MG63 (cell line): ENCODE measurements around the gene UTP18. TPM values are rescaled to one million over a fixed set of nuclear protein-coding genes. Genes with fewer than 3 reads are reported as not detected.
"Not testable (repeated sequence)": the region's sequence is repeated elsewhere in the genome, so short reads cannot be mapped to it uniquely, and the experiment has no call there.

Experiments used
- DNase-seq: peaks from one replicate; pipeline ENCODE4 v3.0.0-alpha.2; 2020
- H3K27me3 ChIP-seq: fragments of 250-450 bp; sonication (Bioruptor Pico); 2 replicates; pipeline ENCODE4 v1.5.1; 2020; ENCODE audit warnings: mild to moderate bottlenecking, moderate library complexity
- H3K36me3 ChIP-seq: fragments of 250-450 bp; sonication (Bioruptor Pico); 2 replicates; pipeline ENCODE4 v1.5.1; 2020; ENCODE audit warnings: mild to moderate bottlenecking, moderate library complexity
- H3K4me3 ChIP-seq: fragments of 250-450 bp; sonication (Bioruptor Pico); 2 replicates; pipeline ENCODE4 v1.5.1; 2020; ENCODE audit warnings: mild to moderate bottlenecking, moderate library complexity
- H3K9me3 ChIP-seq: fragments of 250-450 bp; sonication (Bioruptor Pico); 2 replicates; pipeline ENCODE4 v1.5.1; 2020; ENCODE audit warnings: mild to moderate bottlenecking, moderate library complexity
- total RNA-seq: library from RNA; depleted of rRNA; stranded (reverse); fragments of >200 nt; shearing (Covaris generic); gene quantifications from 2 replicates; pipeline ENCODE4 v1.2.3, GENCODE V29; 2014; ENCODE audit warnings: low replicate concordance; rRNA removed

UTP18 gene
- 113 and 161 TPM in 2 replicates for total RNA-seq

- DNase-seq: peak; percentile 98
- no peaks in the 10 kb centered on the region for H3K27me3 ChIP-seq
- H3K9me3 ChIP-seq: no peaks in the 10 kb centered on the region
- H3K4me3 ChIP-seq: peak within 1 kb of the TSS; percentile 98
- H3K36me3 ChIP-seq: peaks cover 42% of the 10 kb centered on the region
These were observed at the start of gene UTP18 for GRCh38 chr17:51260237-51261023. Gene UTP18, plus strand, starts transcription at chr17:51260546. Its CDS starts 39 bp downstream, at chr17:51260585.

DNA sequence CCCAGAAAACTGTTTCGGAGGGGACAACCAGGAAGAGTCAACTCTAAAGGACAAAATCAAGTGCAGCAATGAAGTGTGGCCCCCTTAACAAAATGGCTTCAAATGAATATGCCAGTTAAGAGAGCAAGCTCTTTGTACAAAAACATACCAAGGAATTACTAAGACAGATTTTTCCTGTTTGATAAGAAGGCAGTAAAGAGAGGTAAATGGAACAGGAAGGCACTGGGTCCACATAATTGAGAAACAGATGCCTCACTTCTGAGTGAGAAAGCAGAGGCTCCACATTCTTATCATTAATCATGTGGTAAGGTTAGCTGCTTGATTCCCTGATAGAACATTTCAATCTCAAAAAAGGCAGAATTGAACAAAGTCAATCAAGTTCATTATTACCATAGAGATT, 45.4 kb upstream of the UTP18 start:
- peaks cover 56% of the 10 kb centered on the region for H3K36me3 ChIP-seq
- no peaks in the 10 kb centered on the region for H3K9me3 ChIP-seq
- no peak overlapping the region for H3K4me3 ChIP-seq
- no peaks in the 10 kb centered on the region for H3K27me3 ChIP-seq
- DNase-seq: no peak

- H3K9me3 ChIP-seq: no peaks in the 10 kb centered on the region
- H3K4me3 ChIP-seq: no peak overlapping the region
- H3K36me3 ChIP-seq: peaks cover 67% of the 10 kb centered on the region
- no peaks in the 10 kb centered on the region for H3K27me3 ChIP-seq
- DNase-seq: no peak
These were observed 42.4 kb upstream of the UTP18 start for GRCh38 chr17:51217946-51218345.

DNA sequence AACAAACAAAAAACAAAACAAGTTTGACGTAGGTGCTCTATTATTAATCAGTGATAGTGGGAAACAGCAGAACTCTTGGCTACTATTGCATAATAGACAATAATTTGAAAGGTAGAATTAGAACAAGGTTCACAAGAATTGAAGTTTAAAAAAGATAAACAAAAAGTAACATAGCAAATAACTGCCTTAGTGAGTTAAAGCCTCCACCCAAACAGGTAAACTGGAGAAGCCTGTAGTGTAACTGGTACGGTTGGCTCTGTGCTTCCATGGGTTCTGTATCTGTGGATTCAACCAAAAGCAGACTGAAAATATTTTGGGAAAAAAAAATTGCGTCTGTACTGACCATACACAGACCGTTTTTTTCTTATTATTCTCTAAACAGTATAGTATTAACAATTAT, 39.0 kb upstream of the UTP18 start:
- peaks cover 55% of the 10 kb centered on the region for H3K36me3 ChIP-seq
- DNase-seq: no peak
- H3K27me3 ChIP-seq: no peaks in the 10 kb centered on the region
- no peaks in the 10 kb centered on the region for H3K9me3 ChIP-seq
- no peak overlapping the region for H3K4me3 ChIP-seq

DNA sequence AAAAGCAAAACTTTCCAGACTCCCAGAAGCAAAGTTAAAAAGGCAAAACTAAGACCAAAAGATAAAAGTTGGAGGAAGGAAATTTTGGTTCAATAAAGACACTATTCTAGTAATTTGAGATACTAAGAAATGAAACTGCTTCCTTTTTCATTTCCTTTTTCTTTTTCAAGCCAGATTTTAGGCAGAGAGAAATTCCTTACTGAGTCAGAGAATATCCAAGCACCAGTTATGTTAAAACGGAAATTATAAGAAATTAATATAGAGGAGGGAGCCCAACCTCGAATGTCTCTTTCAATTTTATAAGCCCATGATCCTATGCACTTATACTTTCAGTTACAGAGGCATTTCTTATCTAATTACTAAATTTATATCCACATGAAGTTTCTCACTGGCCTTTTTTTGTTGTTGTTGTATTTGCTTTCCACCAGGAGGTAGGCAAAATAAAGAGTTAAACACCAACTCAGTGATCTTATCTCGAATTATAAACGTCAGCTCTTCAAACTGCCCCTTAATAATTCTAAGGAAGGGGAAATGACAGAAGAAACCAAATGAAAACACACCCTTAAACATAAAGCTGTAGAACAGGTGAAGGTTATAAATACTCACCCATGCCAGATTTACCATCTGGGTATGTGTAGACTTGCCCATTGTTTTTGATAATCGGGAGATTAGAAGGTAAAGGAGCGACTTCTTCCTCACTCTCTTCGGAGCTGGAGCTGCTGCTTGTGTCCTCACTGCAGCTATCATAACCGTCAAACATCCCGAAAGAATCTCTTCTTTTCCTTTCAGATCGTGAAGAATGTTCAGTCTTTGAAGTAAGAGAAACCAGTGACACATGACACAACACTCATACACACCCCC, 35.7 kb upstream of the UTP18 start:
- no peak overlapping the region for H3K4me3 ChIP-seq
- no peak for DNase-seq
- peaks cover 32% of the 10 kb centered on the region for H3K36me3 ChIP-seq
- H3K27me3 ChIP-seq: no peaks in the 10 kb centered on the region
- no peaks in the 10 kb centered on the region for H3K9me3 ChIP-seq

DNA sequence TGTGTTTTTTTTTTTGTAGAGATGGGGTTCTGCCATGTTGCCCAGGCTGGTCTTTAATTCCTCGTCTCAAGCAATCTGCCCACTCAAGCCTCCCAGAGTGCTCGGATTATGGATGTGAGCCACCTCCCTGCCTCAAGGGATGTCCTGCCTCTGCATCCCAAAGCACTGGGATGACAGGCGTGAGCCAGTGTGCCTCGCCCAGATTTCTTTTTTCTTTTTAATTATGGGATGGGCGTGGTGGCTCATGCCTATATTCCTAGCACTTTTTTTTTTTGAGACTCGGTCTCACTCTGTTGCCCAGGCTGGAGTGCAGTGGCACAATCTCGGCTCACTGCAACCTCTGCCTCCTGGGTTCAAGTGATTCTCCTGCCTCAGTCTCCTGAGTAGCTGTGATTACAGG, 34.8 kb upstream of the UTP18 start:
- H3K27me3 ChIP-seq, H3K4me3 ChIP-seq, H3K9me3 ChIP-seq, DNase-seq: not testable (repeated sequence)
- H3K36me3 ChIP-seq: peaks cover 23% of the 10 kb centered on the region

DNA sequence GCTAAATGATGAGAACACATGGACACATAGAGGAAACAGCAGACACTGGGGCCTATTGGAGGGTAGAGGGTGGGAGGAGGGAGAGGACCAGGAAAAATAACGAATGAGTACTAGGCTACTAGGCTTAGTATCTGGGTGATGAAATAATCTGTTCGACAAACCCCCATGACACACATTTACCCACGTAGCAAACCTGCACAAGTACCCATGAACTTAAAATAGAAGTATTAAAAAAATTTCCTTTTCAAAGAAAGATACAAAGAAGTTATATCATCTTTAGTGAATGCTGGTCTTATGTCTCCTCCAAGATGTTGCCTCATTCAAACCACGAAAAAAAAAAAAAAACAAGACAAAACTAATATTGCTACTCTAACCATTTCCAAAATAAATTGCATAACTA, 32.2 kb upstream of the UTP18 start:
- no peaks in the 10 kb centered on the region for H3K27me3 ChIP-seq
- peaks cover 4% of the 10 kb centered on the region for H3K36me3 ChIP-seq
- H3K4me3 ChIP-seq: no peak overlapping the region
- peak; percentile 3 for DNase-seq
- no peaks in the 10 kb centered on the region for H3K9me3 ChIP-seq

DNA sequence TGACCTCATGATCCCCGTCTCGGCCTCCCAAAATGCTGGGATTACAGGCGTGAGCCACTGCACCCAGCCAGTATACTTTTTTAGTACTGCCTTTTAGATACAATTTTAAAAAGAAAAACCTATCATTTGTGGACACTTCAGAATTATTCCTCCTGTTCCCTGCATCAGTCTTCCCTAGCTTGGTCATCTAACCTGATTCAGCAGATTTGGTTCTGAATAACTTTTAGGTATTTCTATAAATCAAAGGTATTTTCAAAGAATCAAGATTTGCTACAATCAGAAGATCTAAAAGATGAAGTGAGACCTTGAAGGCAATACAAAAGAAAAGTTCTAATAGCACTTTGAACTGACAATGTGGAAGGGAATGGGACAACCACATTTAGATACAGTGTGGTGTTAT, 30.5 kb upstream of the UTP18 start:
- Histone ChIP-seq H3K27me3 (no peaks in the 10 kb centered on the region), H3K9me3 (no peaks in the 10 kb centered on the region), H3K36me3 (no peaks in the 10 kb centered on the region), H3K4me3 (no peak overlapping the region)
- no peak for DNase-seq

- no peaks in the 10 kb centered on the region for H3K36me3 ChIP-seq
- no peak for DNase-seq
- H3K27me3 ChIP-seq: no peaks in the 10 kb centered on the region
- no peak overlapping the region for H3K4me3 ChIP-seq
- H3K9me3 ChIP-seq: no peaks in the 10 kb centered on the region
These were observed 30.0 kb upstream of the UTP18 start for GRCh38 chr17:51230306-51230705.

DNA sequence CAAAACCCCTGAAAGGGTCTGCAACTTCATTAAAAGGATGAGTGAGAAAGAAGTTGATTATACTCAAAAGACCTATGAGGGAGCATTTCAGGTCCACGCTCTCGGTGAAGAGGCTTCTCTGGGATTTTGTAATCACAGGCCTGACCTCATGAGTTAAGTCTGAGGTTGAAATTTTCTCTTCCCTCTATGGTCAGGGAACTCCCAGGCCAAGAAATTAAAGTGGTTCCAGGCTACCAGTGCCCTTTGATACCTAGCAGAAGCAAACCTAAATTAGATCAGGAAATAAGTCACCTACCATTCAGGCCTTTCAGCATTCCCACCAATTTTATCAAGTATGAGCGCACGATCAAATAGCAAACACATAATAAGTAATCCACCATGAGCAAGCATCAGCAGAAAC, 28.3 kb upstream of the UTP18 start:
- Histone ChIP-seq H3K4me3 (no peak overlapping the region), H3K9me3 (no peaks in the 10 kb centered on the region)

GRCh38 chr17:51234162-51234561, 26.2 kb upstream of the UTP18 start:
- no peaks in the 10 kb centered on the region for H3K9me3 ChIP-seq
- no peaks in the 10 kb centered on the region; the same call in none of the 2 replicates for H3K36me3 ChIP-seq
- H3K4me3 ChIP-seq: no peak overlapping the region
- no peak for DNase-seq
- no peaks in the 10 kb centered on the region for H3K27me3 ChIP-seq

More for the DNA sequence above, 28.3 kb upstream of the UTP18 start:
- Histone ChIP-seq H3K27me3 (no peaks in the 10 kb centered on the region), H3K36me3 (no peaks in the 10 kb centered on the region; the same call in none of the 2 replicates)
- no peak for DNase-seq

DNA sequence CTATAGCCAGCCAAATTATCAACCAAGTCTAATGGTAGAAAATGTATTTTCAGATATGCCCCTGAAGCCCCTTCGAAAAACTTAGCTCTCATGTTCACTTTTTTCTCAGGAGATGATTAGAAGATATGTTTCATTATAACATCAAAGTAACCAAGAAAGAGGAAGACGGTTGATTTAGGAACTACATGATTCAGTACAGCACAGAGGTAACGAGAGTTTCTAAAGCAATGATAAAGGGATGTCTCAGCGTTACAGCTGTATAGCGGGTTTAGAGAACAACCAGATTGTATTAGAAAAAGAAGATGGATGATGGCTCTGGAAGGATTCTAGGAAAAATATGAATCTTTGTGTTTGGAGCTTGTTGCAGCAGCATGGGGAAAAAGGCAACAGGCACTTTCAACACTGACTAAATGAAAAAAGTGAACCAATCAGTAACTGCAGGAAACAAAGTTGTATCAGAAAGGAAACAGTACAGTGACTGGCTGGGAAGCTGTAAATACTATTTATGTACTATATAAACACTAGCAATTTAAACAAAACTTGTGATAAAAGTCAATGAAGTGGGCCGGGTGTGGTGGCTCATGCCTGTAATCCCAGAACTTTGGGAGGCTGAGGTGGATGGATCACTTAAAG, 22.0 kb upstream of the UTP18 start:
- Histone ChIP-seq H3K9me3 (no peaks in the 10 kb centered on the region), H3K36me3 (no peaks in the 10 kb centered on the region; the same call in none of the 2 replicates), H3K27me3 (no peaks in the 10 kb centered on the region), H3K4me3 (no peak overlapping the region)
- no peak for DNase-seq

DNA sequence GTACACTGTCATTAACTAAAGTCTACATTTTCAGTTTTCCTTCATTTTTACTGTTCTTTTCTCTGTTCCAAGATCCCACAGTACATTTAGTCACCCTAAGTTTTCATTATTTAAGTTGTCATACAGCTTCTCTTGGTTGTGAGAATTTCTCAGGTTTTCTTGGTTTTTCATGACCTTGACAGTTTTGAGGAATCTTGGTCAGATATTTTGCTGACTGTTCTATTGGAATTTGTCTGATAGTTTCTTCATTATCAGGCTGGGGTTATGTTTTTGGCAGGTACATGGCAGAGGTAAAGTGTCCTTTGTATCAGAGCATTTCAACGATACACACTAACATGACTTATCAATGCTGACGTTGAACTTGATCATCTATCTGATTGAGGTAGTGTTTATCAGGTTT, 20.1 kb upstream of the UTP18 start:
- Histone ChIP-seq H3K36me3 (no peaks in the 10 kb centered on the region; the same call in none of the 2 replicates), H3K9me3 (no peaks in the 10 kb centered on the region), H3K27me3 (no peaks in the 10 kb centered on the region), H3K4me3 (no peak overlapping the region)
- no peak for DNase-seq

GRCh38 chr17:51244041-51244440, 16.3 kb upstream of the UTP18 start:
- Histone ChIP-seq H3K9me3 (no peaks in the 10 kb centered on the region), H3K27me3 (no peaks in the 10 kb centered on the region), H3K4me3 (no peak overlapping the region), H3K36me3 (peaks cover 10% of the 10 kb centered on the region)
- no peak for DNase-seq

DNA sequence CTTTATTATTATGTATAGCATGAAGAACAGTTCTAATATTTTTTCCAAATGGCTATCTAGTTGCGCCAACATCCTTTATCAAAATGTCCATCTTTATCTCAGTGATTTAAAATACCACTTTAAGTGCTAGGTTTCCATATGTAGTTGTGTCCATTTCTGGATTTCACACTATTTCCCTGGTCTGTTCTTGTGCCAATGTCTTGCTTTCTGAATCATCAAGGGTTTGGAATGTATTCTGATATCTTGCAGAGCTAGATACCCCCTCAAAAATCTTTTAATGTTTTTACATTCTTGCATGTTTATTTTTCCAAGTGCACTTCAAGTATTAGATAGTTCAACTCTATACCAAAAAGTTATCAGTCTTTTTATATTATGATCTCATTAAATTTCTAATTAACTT, 14.8 kb upstream of the UTP18 start:
- Histone ChIP-seq H3K4me3 (no peak overlapping the region), H3K36me3 (peaks cover 20% of the 10 kb centered on the region), H3K27me3 (no peaks in the 10 kb centered on the region), H3K9me3 (no peaks in the 10 kb centered on the region)
- no peak for DNase-seq

DNA sequence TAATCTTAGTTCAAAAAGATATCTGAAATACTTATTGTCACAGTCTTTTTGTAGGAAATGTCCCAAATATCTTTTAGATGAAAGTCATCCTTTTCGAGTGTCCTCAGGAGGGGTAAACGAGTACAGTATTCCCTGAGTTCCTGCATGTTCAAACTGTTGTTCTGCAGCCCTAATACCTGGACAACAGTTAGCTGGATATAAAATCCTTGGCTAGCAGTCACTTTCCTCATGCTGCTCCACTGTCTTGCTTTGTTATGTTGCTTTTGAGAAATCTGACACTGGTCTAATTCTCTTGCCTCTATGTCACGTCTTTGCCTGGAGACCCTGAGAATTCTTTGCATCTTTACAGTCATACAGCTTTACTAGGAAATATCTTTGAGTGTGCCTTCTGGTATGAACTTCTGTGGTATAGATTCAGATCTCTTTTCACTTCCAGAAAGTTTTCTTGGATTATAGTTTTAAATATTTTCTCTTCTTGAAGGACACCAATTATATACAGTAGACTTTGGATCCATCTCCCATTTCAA, 10.0 kb upstream of the UTP18 start:
- Histone ChIP-seq H3K27me3 (no peaks in the 10 kb centered on the region), H3K36me3 (peaks cover 63% of the 10 kb centered on the region), H3K9me3 (peaks cover 2% of the 10 kb centered on the region; the same call in 1 of the 2 replicates), H3K4me3 (no peak overlapping the region)
- no peak for DNase-seq

DNA sequence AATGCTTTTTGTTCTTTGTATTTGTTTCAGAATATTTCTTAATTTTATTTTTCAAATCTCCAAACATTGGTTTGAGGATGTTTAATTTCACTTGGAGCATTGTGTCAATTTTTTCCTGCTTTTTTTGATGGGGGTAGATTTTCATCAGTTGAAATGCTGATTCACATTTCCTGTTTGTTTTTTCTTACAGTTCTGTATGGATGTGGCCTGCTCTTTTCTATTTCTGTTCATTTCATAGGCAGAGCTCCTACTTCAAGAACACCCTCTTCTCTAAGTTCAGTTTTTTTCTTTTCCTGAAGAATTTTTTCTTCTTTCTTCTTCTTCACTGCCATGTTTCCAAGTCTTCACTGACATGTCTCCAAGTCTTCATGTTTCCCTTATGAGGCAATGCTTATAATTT, 9.3 kb upstream of the UTP18 start:
- no peak for DNase-seq
- Histone ChIP-seq H3K27me3 (no peaks in the 10 kb centered on the region), H3K36me3 (peaks cover 68% of the 10 kb centered on the region), H3K9me3 (peaks cover 2% of the 10 kb centered on the region; the same call in 1 of the 2 replicates), H3K4me3 (no peak overlapping the region)
